Ascending aorta (tissue), 2 donors: ENCODE data around the gene RHBDL1. TPM values are rescaled to one million over a fixed set of nuclear protein-coding genes. Genes with fewer than 3 reads are reported as not detected.
A peak's percentile ranks its signal among the peaks of the same experiment; 100 is the strongest.

ENCODE experiments used
- DNase-seq, 2 donors: peaks; one replicate each; pipeline ENCODE4 v3.0.0-alpha.2; 2019; ENCODE audit warnings: low spot score in 2 of 2
- H3K27ac ChIP-seq, 2 donors: fragments of 200-600 bp; sonication (generic); one replicate each; pipeline ENCODE4 v1.5.1; 2016 to 2017; ENCODE audit warnings: mild to moderate bottlenecking in 1 of 2
- H3K27me3 ChIP-seq: fragments of 200-600 bp; sonication (generic); one replicate; pipeline ENCODE4 v1.5.1; 2017
- H3K36me3 ChIP-seq, 2 donors: fragments of 200-600 bp; sonication (generic); one replicate each; pipeline ENCODE4 v1.5.1; 2016
- H3K4me1 ChIP-seq, 2 donors: fragments of 200-600 bp; sonication (generic); one replicate each; pipeline ENCODE4 v1.5.1; 2016 to 2017; ENCODE audit warnings: mild to moderate bottlenecking in 1 of 2
- H3K4me3 ChIP-seq, 2 donors: fragments of 200-600 bp; sonication (generic); one replicate each; pipeline ENCODE4 v1.5.1; 2016 to 2017; ENCODE audit warnings: mild to moderate bottlenecking in 1 of 2
- H3K9me3 ChIP-seq, 2 donors: fragments of 200-600 bp; sonication (generic); one replicate each; pipeline ENCODE4 v1.5.1; 2016
- CTCF ChIP-seq, 3 experiments: fragments of 200-600 bp in 2 of 3; fragments of 450-650 bp in 1 of 3; sonication (generic) in 2 of 3; IDR thresholded peaks; one replicate each; pipeline ENCODE4 v1.5.1; 2016 to 2019; ENCODE audit warnings: antibody characterized with exemption in 3 of 3, mild to moderate bottlenecking in 1 of 3, moderate library complexity in 1 of 3
- intact Hi-C: fragments of 100-400 bp; cut with DNase I; formaldehyde crosslinking; loops from one replicate; pipeline ENCODE4 v1.15.1; 2023
- total RNA-seq: library from RNA; depleted of rRNA; stranded (reverse); fragments of >200 nt; gene quantifications from one replicate; pipeline ENCODE4 v1.1.0, GENCODE V29; 2016

Gene RHBDL1
- total RNA-seq, 1 donor from 2014 or later, result 1.1 TPM

DNA sequence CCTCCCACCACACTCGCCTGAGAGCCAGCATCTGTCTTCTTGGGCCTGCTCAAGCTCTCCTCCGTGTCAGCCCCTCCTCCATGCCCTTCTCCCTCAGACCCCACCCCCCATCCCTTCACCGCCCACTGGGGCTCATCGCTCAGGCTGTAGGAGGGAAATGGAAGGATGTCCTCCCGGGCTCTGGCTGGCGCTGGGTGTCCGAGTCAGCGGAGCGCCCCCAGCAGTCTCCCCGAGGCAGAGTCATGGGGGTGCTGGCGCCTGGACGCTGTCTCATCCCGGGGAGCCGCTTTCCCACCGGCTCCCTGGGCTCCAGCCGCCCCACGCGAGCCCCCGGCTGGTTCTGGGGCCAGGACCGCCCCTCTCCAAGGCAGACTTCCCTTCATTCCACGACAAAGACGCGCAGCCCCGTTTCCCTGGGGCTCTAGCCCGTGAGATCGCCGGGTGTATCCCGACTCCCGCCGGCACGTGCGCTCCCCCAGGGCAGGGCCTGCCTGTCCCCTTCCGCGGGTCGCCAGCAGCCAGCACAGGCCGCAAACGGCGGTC lies 45.0 kb downstream of the RHBDL1 start:
- TF ChIP-seq CTCF (IDR thresholded peaks at IDR 0.05), result no peak
- Histone ChIP-seq H3K9me3 (no peaks in the 10 kb centered on the region), H3K36me3 (no peaks in the 10 kb centered on the region), H3K4me3 (peak overlapping the region; percentile 74 to 96), H3K27me3 (no peaks in the 10 kb centered on the region), H3K27ac (peak overlapping the region; percentile 74 to 80), H3K4me1 (peaks cover 14 to 19% of the 10 kb centered on the region in 2 donors)
- no peak for DNase-seq
- intact Hi-C loops, result no loop called here

GRCh38 chr16:720990-721764 lies 45.7 kb downstream of the RHBDL1 start, which contains the start of gene ANTKMT:
Gene ANTKMT, plus strand, starts transcription at chr16:721146. Its CDS starts 129 bp downstream, at chr16:721275.
- intact Hi-C loops, result no loop called here
- H3K9me3 ChIP-seq, result no peaks in the 10 kb centered on the region
- TF ChIP-seq CTCF (IDR thresholded peaks at IDR 0.05), result no peak
- peaks cover 8 to 14% of the 10 kb centered on the region in 2 donors for H3K4me1 ChIP-seq
- H3K4me3 ChIP-seq, result peak within 1 kb of the TSS; percentile 74 to 96
- peak within 1 kb of the TSS; percentile 74 to 80 for H3K27ac ChIP-seq
- DNase-seq, result peak in 1 of 2 donors; percentile 82
- no peaks in the 10 kb centered on the region for H3K27me3 ChIP-seq
- H3K36me3 ChIP-seq, result no peaks in the 10 kb centered on the region

DNA sequence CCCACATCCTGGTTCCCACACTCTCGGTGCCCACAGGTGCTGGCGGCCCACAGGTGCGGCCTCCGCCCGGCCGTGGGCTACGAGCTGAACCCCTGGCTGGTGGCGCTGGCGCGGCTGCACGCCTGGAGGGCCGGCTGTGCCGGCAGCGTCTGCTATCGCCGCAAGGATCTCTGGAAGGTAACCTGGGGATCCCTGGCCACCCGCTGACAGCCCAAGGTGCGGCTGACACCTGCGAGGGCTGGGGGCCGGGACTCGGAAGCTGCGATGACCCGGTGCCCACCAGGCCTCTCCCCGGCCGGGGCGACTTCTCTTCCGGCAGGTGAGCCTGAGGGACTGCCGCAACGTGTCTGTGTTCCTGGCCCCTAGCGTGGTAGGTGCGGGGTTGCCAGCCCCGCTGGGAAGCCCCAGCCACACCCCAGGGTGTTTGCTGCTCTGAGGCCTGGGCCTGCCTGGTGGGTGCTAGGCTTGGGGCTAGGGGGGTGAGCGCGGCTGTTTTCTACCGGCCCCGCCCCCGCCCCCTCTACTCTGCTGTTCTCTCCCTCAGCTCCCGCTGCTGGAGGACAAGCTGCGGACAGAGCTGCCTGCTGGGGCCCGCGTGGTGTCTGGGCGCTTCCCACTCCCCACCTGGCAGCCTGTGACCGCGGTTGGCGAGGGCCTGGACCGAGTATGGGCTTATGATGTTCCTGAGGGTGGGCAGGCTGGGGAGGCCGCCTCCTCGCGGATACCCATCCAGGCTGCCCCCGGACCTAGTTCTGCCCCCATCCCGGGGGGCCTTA lies 46.5 kb downstream of the RHBDL1 start:
- no peaks in the 10 kb centered on the region for H3K27me3 ChIP-seq
- intact Hi-C loops, result no loop called here
- H3K4me3 ChIP-seq, result peak overlapping the region; percentile 74 to 96
- H3K36me3 ChIP-seq, result no peaks in the 10 kb centered on the region
- no peaks in the 10 kb centered on the region for H3K9me3 ChIP-seq
- peak overlapping the region in 1 of 2 donors; percentile 80 for H3K27ac ChIP-seq
- DNase-seq, result no peak
- H3K4me1 ChIP-seq, result peaks cover 10 to 14% of the 10 kb centered on the region in 2 donors
- no peak for TF ChIP-seq CTCF (IDR thresholded peaks at IDR 0.05)

GRCh38 chr16:722835-723633 lies 47.6 kb downstream of the RHBDL1 start:
- H3K4me1 ChIP-seq, result peaks cover 19 to 25% of the 10 kb centered on the region in 2 donors

More at GRCh38 chr16:722835-723633, 47.6 kb downstream of the RHBDL1 start:
- peaks cover 10% of the 10 kb centered on the region for H3K27me3 ChIP-seq
- no peak for DNase-seq
- no peaks in the 10 kb centered on the region for H3K36me3 ChIP-seq
- H3K4me3 ChIP-seq, result no peak overlapping the region
- no peak overlapping the region for H3K27ac ChIP-seq
- no peaks in the 10 kb centered on the region for H3K9me3 ChIP-seq
- intact Hi-C loops, result no loop called here
- no peak for TF ChIP-seq CTCF (IDR thresholded peaks at IDR 0.05)
